RWPE2 (cell line): ENCODE measurements around the gene NAE1.
A peak's percentile ranks its signal among the peaks of the same experiment; 100 is the strongest.

ENCODE experiments used
- ATAC-seq: fragments of 200-7000 bp; cut with Tn5 transposase; 3 replicates; pipeline ENCODE4 v1.9.1; 2021; ENCODE audit warnings: low read depth
- DNase-seq: peaks from one replicate; pipeline ENCODE4 v3.0.0-alpha.2; 2020; ENCODE audit warnings: low spot score
- H3K27ac ChIP-seq: fragments of 450-650 bp; 2 replicates; pipeline ENCODE4 v1.5.1; 2017; ENCODE audit warnings: mild to moderate bottlenecking; ENCODE audit not compliant: poor library complexity, severe bottlenecking
- H3K27me3 ChIP-seq: fragments of 250-450 bp; sonication (Bioruptor Pico); 2 replicates; pipeline ENCODE4 v1.5.1; 2021; ENCODE audit warnings: mild to moderate bottlenecking, moderate library complexity; ENCODE audit not compliant: insufficient read depth, poor library complexity, severe bottlenecking
- H3K36me3 ChIP-seq: fragments of 250-450 bp; sonication (Bioruptor Pico); 2 replicates; pipeline ENCODE4 v1.5.1; 2020; ENCODE audit warnings: low read depth, mild to moderate bottlenecking, moderate library complexity
- H3K4me1 ChIP-seq: fragments of 250-450 bp; sonication (Bioruptor Pico); 2 replicates; pipeline ENCODE4 v1.5.1; 2021; ENCODE audit warnings: mild to moderate bottlenecking, moderate library complexity; ENCODE audit not compliant: insufficient read depth, poor library complexity, severe bottlenecking
- H3K4me3 ChIP-seq: fragments of 250-450 bp; sonication (Bioruptor Pico); 2 replicates; pipeline ENCODE4 v1.5.1; 2021; ENCODE audit warnings: mild to moderate bottlenecking, moderate library complexity; ENCODE audit not compliant: severe bottlenecking
- H3K9me3 ChIP-seq: fragments of 250-450 bp; sonication (Bioruptor Pico); 2 replicates; pipeline ENCODE4 v1.5.1; 2021; ENCODE audit warnings: mild to moderate bottlenecking, moderate library complexity; ENCODE audit not compliant: severe bottlenecking
- TF ChIP-seq, protein P1 (sequence below): fragments of 450-650 bp; IDR thresholded peaks from one replicate; pipeline ENCODE4 v1.5.1; 2017; ENCODE audit warnings: mild to moderate bottlenecking, moderate library complexity; ENCODE audit not compliant: poor library complexity, severe bottlenecking

Gene NAE1

DNA sequence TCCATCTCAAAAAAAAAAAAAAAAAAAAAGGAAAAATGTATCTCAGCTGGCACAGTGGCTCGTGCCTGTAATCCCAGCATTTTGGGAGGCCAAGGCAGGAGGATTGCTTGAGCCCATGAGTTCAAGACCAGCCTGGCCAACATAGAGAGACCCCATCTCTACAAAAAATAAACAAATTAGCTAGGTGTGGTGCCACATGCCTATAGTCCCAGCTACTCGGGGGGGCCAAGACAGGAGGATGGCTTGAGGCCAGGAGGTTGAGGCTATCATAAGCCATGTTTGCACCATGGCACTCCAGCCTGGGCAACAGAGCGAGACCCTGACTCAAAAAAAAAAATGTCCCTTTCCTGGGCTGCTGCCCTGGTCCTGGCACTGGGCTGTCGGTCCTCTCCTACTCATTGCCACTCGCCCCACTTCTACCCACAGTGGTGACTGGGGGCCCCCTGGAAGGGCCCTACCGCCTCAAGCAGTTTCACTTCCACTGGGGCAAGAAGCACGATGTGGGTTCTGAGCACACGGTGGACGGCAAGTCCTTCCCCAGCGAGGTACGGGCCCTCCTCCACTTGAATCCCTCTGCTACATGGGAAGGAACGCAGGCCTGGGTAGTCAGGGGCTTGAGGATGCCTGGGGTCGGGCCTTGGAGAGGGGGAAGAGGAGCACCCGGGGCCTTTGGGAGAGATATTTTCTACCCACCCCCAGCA, 19.5 kb upstream of the NAE1 start:
- Histone ChIP-seq H3K4me1 (no peaks in the 10 kb centered on the region), H3K36me3 (no peaks in the 10 kb centered on the region), H3K4me3 (no peak overlapping the region), H3K9me3 (no peaks in the 10 kb centered on the region), H3K27ac (no peak overlapping the region), H3K27me3 (peaks cover 13% of the 10 kb centered on the region)
- no peak for ATAC-seq
- TF ChIP-seq, protein P1, sequence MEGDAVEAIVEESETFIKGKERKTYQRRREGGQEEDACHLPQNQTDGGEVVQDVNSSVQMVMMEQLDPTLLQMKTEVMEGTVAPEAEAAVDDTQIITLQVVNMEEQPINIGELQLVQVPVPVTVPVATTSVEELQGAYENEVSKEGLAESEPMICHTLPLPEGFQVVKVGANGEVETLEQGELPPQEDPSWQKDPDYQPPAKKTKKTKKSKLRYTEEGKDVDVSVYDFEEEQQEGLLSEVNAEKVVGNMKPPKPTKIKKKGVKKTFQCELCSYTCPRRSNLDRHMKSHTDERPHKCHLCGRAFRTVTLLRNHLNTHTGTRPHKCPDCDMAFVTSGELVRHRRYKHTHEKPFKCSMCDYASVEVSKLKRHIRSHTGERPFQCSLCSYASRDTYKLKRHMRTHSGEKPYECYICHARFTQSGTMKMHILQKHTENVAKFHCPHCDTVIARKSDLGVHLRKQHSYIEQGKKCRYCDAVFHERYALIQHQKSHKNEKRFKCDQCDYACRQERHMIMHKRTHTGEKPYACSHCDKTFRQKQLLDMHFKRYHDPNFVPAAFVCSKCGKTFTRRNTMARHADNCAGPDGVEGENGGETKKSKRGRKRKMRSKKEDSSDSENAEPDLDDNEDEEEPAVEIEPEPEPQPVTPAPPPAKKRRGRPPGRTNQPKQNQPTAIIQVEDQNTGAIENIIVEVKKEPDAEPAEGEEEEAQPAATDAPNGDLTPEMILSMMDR = no peak
- DNase-seq = peak; percentile 25

- DNase-seq = peak; percentile 38
- H3K9me3 ChIP-seq = no peaks in the 10 kb centered on the region
- H3K27ac ChIP-seq = no peak overlapping the region
- no peaks in the 10 kb centered on the region for H3K36me3 ChIP-seq
- TF ChIP-seq, protein P1 = peak; percentile 13
- H3K4me1 ChIP-seq = no peaks in the 10 kb centered on the region
- no peak overlapping the region for H3K4me3 ChIP-seq
- H3K27me3 ChIP-seq = peaks cover 20% of the 10 kb centered on the region
- no peak for ATAC-seq
Measured at GRCh38 chr16:66849549-66849948, 18.8 kb upstream of the NAE1 start.

DNA sequence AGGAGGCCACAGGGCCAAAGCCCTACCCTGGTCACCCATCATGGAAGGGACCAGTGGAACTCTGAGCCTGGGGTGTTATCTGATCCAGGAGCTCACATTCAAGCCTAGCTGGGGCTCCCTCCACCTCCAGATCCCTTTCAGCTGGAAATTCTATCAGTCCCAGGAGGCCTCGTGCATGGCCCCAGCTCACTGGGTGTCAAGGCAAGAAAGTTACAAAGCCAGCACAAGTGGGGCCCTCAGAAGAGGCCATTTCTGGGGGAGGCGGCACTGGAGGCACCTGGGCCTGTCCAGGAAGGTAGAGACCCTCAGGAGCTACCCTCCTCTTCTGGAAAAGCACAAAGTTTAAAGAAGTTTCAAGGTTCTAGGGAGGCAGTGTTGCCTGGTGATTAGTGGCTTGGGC, 18.2 kb upstream of the NAE1 start:
- no peak for ATAC-seq

DNA sequence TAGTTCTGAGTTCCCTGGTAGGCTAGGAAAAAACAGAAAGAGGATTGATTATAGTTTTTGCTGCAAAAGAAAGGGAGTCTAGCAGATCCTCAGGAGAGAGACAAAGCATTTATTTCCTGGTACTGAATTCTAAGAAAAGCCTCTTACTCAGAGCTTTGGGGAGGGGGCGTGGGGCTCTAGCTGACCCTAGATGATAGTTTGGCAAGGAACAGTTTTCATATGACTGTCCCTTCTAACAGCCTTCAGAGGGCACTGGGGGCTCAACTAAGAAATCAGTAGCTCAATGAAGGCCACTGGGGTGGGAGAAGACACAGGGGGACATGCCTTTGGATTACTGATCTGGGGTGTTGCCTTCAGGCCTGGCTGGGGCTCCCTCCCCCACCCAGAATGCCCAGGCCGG, 17.4 kb upstream of the NAE1 start:
- H3K27ac ChIP-seq = no peak overlapping the region
- peaks cover 30% of the 10 kb centered on the region for H3K27me3 ChIP-seq
- ATAC-seq (no peak), DNase-seq (no peak)
- TF ChIP-seq, protein P1 = no peak
- no peaks in the 10 kb centered on the region for H3K36me3 ChIP-seq
- no peak overlapping the region for H3K4me3 ChIP-seq
- no peaks in the 10 kb centered on the region for H3K9me3 ChIP-seq
- no peaks in the 10 kb centered on the region for H3K4me1 ChIP-seq

More for the DNA sequence above, 18.2 kb upstream of the NAE1 start:
- H3K27ac ChIP-seq = no peak overlapping the region
- no peaks in the 10 kb centered on the region for H3K36me3 ChIP-seq
- H3K4me3 ChIP-seq = no peak overlapping the region
- TF ChIP-seq, protein P1 = no peak
- DNase-seq = peak; percentile 29
- H3K4me1 ChIP-seq = no peaks in the 10 kb centered on the region
- H3K27me3 ChIP-seq = peaks cover 24% of the 10 kb centered on the region
- no peaks in the 10 kb centered on the region for H3K9me3 ChIP-seq

- Histone ChIP-seq H3K36me3 (no peaks in the 10 kb centered on the region), H3K9me3 (no peaks in the 10 kb centered on the region), H3K27ac (no peak overlapping the region), H3K4me1 (no peaks in the 10 kb centered on the region), H3K27me3 (peaks cover 30% of the 10 kb centered on the region), H3K4me3 (no peak overlapping the region)
- ATAC-seq = no peak
- DNase-seq = peak; percentile 8
- TF ChIP-seq, protein P1 = no peak
Measured at GRCh38 chr16:66847533-66848067, 16.8 kb upstream of the NAE1 start.
